Stimulated activated naive CD8-positive, alpha-beta T cell treated with anti-CD3 and anti-CD28 coated beads, Interleukin-15, Interleukin-2, amounts not matched to agents 100 U/mL and 50 U/mL, for 24 hours (primary cell): Measurements from ENCODE around the gene IMP4.

Experiments
- ATAC-seq: fragments of 150-1000 bp; cut with Tn5 transposase; one replicate; pipeline ENCODE4 v1.10.0; 2021
- DNase-seq: peaks from one replicate; pipeline ENCODE4 v3.0.0; 2021

The IMP4 gene

DNA sequence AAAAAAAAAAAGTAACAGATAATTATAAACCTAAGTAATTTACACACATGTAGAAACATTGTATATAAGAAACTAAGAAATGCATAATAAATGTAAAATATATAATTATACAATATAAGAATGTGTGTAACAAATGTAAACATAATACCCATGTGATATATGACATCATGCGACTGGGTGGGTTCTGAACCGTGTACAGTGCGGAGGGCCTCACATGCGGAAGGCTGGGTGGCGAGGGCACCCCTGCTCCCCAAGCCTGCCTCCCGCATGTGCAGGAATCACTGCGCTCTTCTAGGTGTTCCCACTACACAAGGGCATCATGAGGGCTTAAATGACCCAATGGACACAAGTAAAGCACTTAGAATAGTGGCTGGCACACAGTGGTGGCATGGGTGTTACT is 15.2 kb downstream of the IMP4 start:
- no peak for ATAC-seq
- DNase-seq = no peak

DNA sequence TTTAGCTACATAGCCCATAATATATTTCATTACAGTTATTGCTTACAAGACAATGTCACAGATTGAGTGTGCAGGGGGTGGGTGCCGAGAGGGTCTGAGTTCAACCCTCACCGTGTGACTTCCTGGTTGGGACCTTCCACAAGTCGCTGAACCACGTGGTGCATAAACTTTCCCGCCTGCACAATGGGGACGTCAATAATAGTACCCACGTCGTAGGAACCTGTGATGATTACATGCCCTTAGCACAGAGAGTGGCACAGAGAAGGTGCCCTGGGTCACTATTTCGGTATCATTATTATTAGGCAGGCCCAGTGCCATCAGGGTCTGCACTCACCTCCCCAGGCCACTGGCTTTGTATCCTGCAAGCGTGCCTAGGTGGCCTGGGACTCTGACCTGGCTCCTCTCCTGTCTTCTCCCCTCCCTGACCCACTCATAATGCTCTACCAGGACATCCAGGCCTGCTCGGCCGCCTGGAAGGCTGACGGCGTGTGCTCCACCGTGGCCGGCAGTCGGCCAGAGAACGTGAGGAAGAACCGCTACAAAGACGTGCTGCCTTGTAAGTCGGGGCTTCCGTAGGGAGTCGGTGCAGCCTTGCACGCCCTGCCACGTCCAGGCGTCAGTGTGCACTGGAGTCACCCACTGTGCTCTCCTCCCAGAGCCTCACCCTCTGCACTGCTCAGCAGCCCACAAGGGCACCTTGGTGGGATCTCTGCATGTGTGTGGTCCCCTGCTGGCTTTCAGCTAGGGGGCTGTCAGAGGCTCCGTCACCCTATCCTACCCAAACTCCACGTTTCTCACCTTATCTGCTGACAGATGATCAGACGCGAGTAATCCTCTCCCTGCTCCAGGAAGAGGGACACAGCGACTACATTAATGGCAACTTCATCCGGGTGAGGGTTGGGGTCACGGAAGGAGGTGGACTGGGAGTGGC is 16.0 kb downstream of the IMP4 start:
- ATAC-seq (no peak), DNase-seq (no peak)

DNA sequence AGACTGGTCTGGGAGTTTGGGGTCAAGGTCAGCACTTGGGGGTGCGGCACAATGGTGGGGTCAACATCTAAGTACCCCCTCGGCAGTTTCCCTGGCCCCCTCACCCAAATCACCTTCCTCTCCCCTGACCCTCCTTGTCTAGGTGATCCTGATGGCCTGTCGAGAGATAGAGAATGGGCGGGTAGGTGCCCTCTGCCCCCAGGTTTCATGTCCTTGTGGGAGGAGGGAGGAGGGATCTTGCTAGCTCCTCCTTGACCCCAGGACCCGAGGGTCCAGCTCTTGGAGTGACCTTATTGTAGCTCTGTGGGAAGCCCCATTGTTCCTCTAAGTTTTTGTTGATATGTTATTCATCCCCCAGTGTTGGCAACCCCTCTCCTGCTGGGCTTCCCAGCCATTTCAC is 16.8 kb downstream of the IMP4 start:
- no peak for DNase-seq
- ATAC-seq = no peak

DNA sequence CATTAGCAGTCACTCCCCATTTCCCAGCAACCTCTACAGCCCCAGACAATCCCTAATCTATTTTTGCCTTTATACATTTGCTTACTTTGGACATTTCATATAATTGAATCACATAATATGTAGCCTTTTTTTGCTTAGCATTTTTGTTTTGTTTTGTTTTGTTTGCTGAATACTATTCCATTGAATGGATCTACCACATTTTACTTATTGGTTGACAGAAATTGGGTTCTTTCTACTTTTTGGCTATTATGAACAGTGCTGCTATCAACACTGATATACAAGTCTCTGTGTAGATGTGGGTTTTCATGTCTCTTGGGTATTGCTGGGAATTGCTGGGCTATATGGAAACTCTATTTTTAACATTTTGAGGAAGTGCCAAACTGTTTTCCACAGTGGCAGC is 20.8 kb downstream of the IMP4 start:
- ATAC-seq (no peak), DNase-seq (no peak)

DNA sequence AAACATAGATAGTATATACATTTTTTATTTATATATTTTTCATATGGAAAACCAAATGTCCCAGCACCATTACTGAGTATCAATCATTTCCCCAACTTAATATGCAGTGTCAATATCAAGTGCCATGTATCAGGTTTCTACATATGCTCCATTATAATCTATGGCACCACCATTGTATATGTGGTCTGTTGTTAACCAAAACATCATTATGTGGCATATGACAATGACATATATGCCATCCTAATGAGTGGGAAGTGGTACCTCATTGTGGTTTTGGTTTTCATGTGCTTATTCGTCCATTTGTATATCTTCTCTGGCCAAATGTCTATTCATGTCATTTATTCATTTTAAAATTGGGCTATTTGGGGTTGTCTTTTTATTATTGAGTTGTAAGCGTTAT is 22.4 kb downstream of the IMP4 start:
- ATAC-seq (no peak), DNase-seq (no peak)

DNA sequence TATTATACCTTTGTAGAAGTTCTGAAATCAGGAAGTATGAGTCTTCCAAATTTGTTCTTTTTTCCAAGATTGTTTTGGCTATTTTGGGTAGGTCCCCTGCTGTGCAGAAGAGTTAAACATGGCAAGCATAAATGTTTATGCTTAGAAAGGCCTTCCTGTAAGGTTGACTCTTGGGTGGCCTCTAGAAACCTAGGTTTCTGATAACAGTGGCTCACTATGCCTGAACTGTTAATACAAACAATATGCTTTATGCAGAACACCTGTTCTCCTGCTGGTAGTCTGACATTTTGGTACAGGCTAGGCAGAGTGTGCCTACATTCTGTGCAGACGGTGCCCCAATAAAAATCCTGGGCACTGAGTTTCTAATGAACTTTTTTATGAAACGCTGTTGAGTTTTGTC is 23.3 kb downstream of the IMP4 start:
- DNase-seq = no peak
- ATAC-seq = no peak

DNA sequence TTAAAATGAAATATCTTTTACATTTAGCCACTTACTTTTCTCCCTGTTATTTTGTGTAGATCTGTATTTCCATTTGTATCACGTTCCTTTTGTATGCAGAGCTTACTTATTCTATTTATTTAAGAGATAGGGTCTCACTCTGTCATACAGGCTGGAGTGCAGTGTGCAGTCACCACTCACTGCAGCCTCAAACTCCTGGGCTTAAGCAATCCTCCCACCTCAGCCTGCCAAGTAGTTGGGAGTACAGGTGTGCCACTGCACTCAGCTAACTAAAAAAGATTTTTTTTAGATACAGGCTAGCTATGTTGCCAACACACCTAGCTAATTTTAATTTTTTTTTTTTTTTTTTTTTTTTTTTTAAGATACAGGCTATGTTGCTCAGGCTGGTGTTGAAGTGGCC is 24.0 kb downstream of the IMP4 start:
- DNase-seq = no peak
- ATAC-seq = no peak

DNA sequence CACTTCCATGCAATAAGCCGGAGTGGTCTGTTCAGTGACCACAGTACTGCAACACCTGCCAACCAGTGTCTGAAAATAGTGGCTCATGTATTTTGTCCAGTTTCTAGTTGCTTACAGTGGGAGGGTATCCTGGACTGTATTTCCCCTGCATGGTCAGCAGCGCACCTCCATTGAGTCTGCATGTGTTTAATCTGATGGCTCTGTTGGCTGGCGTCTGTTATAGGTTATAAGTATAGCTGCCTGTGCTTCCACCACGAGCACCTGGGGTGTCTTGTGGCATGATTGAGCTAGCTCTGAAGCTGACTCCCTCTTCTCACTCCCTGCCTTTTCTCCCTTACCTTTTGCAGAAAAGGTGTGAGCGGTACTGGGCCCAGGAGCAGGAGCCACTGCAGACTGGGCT is 26.1 kb downstream of the IMP4 start:
- DNase-seq (no peak), ATAC-seq (no peak)

DNA sequence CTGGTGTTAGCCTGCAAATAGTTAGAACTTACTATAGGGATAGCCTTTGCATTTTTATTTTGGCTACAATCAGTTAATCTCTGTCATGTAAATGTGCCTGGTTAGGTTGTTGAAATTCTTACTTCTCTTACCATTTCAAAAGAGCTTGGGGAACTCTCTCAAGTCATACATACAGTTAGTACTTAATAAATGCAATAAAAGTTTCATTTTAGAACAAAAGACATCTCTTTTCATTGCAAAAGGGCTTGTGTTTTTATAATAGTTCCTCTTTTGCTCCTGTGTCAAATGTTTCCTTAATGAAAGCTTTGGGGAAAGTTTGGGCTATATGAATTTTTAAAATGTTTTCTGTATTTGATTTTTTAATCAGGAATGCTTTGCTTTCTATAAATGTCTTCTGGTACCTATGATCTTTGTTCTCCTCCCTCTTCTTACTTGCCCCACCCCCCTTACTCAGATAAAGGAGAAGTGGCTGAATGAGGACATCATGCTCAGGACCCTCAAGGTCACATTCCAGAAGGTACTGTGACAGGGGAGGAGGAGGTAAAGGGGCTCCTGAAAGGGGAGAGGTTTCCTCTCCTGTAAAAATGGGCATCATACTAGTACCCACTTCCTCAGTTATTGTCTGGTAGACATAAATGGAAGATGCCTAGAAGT is 26.7 kb downstream of the IMP4 start:
- no peak for ATAC-seq
- DNase-seq = no peak

DNA sequence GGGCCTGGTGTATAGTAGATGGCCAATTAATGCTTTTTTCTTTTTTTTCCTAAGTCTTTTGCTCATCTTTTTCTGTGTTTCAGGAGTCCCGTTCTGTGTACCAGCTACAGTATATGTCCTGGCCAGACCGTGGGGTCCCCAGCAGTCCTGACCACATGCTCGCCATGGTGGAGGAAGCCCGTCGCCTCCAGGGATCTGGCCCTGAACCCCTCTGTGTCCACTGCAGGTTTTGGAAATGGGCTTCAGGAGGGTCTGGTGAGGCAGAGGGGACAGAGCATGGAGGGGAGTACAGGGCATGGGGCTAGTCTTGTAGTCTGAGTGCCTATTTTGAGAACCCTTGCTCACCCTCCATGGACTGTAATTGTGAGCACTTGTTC is 27.3 kb downstream of the IMP4 start:
- ATAC-seq (no peak), DNase-seq (no peak)

DNA sequence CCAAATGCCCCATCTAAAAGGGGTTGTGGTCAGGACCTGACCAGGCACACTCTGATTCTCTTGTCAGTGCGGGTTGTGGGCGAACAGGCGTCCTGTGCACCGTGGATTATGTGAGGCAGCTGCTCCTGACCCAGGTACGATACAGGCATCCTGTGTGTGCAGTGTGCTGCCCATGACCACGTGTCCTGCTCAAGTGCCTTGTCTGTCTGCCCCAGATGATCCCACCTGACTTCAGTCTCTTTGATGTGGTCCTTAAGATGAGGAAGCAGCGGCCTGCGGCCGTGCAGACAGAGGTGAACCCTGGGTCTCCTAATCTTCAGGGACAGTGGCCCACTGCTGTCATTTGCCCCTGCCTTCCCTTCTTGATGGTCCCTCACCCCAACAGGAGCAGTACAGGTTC is 27.8 kb downstream of the IMP4 start:
- DNase-seq (peak; percentile 42), ATAC-seq (peak; percentile 30)

DNA sequence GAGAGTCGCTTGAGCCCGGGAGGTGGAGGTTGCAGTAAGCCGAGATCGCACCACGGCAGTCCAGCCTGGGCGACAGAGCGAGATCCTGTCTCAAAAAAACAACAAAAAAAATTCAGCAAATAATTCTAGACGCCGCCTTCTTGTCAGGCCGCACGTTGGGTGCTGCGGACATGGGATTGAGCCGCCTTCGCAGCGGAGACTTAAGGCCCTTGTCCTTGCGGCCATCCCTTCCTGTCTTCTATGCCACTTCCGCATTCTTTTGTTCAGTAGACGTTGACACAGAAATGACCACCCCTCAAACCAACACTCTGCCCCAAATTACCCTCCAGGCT is 29.0 kb downstream of the IMP4 start:
- DNase-seq (peak; percentile 21), ATAC-seq (no peak)

DNA sequence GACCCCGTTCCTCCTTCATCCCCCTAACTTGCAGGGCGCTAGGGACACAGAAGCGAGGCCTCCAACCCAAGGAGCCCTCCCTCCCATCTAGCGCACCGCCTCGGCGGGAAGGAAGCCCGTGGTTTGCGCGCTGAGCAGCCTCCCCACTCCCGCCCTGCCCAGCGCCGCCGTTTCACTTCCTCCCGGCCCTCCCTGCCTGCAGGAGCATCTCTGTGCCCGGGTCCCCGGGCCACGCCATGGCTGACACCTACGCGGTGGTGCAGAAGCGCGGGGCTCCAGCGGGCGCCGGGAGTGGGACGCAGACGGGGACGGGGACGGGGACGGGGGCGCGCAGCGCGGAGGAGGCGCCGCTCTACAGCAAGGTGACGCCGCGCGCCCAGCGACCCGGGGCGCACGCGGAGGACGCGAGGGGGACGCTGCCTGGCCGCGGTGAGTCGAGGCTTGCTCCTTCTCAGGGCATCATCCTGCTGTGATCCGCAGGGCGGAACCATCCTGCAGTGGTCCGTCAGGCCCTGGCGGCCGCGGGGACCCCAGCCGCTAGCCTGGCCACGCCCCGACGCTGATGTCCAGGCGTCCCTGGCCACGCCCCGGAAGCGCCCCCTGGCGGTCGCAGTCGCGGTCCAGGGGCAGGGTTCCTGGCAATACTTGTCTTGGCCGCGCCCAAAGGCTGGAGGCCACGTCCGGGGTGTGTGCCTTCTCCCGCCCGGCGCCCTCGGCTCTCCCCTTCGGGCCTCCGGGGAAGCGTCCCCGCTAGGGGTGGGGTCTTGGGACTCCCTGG is 29.5 kb downstream of the IMP4 start:
- peak; percentile 83 for ATAC-seq
- DNase-seq = peak; percentile 92

DNA sequence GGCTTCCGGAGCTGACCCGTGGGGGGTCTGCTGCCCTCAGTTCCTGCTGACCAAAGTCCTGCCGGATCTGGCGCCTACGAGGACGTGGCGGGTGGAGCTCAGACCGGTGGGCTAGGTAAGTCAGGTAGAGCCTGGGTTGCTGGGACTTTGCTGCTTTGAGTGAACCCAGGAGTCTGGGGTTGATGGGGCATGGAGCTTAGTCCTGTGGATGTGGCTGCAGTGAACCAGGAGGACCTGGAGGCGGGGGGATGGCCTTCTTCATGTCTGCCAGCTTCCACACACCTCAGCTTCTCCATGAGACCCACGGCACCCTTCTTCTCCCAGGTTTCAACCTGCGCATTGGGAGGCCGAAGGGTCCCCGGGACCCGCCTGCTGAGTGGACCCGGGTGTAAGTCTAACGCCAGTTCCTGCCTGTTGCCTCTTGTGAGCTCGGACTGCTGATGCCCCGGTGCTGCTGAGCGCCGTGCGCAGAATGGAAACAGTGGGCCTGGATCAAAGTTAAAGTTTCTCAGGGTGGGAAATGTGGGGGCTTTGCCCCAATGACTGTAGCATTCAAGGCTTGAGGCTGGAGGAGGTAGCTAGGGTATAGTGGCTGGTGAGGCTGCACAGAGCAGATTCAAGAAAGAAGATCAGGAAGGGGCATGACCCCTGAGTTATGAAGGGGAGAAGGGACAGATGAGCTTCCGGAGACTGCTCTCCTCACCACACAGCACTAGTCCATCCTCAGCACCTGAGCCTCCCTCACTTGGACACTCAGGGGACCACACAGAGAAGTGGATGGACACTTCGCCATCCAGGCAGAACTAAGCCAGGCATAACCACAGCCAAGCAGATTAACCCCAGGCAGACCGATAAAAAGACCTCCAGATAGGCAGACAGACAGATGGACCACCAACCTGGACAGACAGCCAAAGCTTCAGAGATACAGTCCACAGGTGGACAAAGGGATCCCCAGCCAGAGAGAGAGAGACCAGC is 30.4 kb downstream of the IMP4 start:
- no peak for DNase-seq
- ATAC-seq = no peak

DNA sequence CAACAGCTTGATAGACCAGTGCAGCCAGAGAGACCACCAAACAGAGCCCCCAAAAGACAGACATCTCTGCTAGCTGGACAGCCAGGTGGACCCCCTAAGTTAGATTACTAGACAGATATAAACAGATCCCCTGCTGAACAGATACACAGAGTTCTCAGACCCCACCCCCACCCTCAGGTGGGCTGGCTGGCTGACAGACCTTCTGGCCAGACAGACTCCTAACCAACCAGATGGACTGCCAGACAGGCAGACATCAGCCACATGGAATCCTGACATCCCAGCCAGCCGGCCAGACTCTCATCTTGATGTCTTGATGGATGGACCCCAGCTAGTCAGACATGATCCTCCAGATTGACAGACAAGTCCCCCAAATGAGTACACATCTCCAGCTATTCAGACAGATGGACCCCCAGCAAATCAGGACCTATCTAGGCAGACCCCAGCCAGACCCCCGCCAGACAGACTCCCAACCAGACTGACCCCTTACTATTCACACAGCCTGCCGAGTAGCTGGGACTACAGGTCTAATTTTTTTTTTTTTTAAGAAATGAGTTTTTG is 31.2 kb downstream of the IMP4 start:
- DNase-seq (no peak), ATAC-seq (no peak)

DNA sequence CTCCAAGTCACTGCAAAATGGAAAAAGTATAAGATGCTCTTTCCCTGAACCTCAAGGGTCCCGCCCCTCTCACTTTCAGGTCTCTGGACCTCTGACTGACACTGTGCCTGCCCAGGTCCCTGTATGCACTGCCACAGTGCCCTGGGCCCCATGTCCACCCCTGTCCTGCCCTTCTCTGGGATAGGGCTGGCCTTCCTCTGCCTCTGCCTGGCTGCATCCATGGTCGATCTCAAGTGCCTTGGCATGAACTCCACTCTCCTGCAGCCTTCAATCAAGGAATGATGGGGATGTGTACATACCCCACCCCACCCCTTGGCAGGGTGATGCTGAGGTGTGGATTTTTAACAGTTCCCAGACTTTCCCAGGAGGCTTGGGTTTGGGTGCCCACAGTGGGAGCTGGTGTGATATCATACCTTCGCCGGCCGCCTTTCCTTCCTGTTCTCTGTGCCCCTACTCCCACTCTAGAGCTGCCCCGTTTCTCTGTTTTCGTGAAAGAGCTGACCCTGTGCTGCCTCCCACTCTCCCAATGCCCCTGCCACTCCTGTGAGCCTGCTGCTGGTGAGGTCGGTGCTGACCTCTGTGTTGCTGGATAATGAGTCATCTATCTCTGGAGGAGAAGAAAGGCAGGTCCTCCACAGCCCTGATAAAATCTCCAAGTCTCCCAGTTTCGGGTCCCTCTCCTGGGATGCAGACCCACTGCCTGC is 32.0 kb downstream of the IMP4 start:
- DNase-seq (no peak), ATAC-seq (no peak)

DNA sequence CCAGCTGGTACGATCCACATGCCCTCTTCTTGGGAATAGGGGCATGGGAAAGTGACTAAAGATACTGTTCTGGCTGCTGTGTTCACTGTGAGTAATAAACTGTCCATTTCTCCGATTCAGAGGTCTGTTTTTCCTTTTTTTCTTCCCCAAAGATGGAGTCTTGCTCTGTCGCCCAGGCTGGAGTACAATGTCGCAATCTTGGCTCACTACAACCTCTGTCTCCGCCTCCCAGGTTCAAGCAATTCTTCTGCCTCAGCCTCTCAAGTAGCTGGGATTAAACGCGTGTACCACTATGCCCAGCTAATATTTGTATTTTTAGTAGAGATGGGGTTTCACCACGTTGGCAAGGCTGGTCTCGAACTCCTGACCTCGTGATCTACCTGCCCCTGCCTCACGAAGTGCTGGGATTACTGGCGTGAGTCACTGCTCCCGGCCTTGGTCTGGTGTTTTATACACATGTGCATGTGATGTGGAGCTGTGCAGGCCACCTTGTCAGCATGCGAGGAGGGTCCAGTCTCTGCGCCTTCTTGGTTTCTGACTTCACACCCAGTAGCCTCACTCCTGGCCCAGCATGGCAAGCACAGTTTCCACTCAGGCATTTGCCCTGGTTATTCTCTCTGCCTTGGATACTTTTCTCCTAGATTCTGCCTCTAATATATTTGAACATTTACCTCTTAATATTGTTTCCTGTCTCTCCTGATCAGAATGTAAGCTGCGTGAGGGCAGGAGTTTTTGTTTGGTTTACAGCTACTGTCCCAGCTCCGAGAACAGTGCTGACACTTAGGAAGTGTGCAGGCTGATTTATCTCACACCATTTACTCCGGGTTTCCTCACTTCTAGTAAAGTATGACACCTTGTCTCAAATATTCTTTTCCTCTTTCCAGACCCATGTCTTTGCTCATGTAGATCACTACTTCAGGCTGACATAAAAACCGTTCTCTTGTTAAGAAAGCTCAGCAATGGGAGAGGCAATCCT is 32.9 kb downstream of the IMP4 start:
- no peak for DNase-seq
- no peak for ATAC-seq

DNA sequence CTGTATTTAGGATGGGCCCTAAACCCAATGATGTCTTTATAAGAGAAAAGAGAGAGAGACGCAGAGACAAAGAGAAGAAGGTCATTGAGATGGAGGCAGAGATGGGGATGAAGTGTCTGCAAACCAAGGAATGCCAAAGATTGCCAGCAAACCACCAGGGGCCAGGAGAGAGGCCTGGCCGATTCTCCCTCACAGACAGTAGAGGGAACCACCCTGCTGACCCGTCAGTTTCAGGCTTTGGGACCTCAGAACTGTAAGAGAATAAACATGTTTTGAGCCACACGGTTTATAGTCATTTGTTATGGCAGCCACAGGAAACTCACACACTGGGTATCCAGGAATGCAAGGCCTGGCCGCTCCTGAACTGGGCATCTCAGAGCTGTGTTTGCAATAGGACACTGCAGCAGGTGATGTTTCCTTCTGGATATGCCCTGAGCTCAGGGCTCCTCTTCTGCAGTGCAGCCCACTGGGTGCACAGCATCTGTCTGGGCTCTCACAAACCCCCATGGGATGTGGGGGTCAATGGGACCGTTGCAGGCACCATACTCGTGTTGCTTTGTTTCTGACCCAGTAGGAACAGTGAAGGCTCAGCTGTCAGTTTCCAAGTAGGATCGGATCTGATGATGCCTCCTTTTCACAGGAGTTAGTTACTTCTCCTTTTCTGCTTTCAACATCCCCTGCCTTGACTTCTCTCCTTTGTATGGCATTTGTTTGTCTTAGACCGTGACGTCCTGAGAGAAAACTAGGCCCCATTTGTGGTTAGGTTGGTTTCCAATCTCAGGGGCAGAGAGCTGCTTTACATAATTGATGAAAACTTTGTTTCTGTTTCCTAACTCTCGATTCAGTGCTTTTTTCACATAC is 34.0 kb downstream of the IMP4 start:
- no peak for DNase-seq
- no peak for ATAC-seq

DNA sequence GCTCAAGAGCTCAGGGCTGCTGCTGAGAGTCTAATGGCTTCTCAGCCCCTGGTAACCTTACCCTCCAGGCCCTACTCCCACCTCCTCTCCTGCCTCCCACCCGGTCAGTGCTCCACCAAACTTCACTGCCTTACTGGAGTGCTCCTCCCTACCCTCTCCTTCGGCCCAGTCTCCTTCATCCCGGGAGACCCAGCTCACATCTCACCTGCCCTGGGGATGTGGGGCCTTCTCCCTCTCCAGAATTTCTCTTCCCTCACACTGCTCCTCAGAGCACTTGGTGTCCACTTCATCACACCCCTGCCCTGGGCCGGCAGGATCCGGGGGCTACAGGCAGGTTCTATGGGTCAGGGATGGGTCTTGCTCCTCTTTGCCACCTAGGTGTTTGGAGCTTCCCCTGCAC is 34.8 kb downstream of the IMP4 start:
- DNase-seq = no peak
- ATAC-seq = no peak
